Spleen (tissue), 11 donors: ENCODE data around the gene MAML1. TPM values are rescaled to one million over a fixed set of nuclear protein-coding genes. Genes with fewer than 3 reads are reported as not detected.

Source experiments
- DNase-seq: peaks from one replicate; pipeline ENCODE4 v3.0.0-alpha.2; 2020
- H3K27ac ChIP-seq, 8 donors: fragments of 200-600 bp; sonication (generic) in 7 of 8; 1 replicate in 4 of 8; 2 replicates in 4 of 8; pipeline versions ENCODE4 v1.5.0 to v1.8.0; 2016 to 2021; ENCODE audit warnings: inconsistent platforms in 4 of 8, mild to moderate bottlenecking in 4 of 8, moderate library complexity in 1 of 8
- H3K27me3 ChIP-seq, 7 donors: fragments of 200-600 bp; sonication (generic) in 6 of 7; replicated peaks in 1 of 7; 1 replicate in 4 of 7; 2 replicates in 3 of 7; pipeline versions ENCODE4 v1.5.0 to v1.8.0; 2016 to 2021; ENCODE audit warnings: inconsistent platforms in 3 of 7, mild to moderate bottlenecking in 1 of 7
- H3K36me3 ChIP-seq, 6 donors: fragments of 200-600 bp; sonication (generic) in 5 of 6; 1 replicate in 4 of 6; 2 replicates in 2 of 6; pipeline versions ENCODE4 v1.5.0 to v1.8.0; 2016 to 2021; ENCODE audit warnings: inconsistent platforms in 2 of 6
- H3K4me1 ChIP-seq, 6 donors: fragments of 200-600 bp; sonication (generic) in 5 of 6; 1 replicate in 3 of 6; 2 replicates in 3 of 6; pipeline versions ENCODE4 v1.5.0 to v1.8.0; 2016 to 2021; ENCODE audit warnings: inconsistent platforms in 3 of 6
- H3K4me3 ChIP-seq, 8 donors: fragments of 200-600 bp; sonication (generic) in 7 of 8; 1 replicate in 4 of 8; 2 replicates in 4 of 8; pipeline versions ENCODE4 v1.5.0 to v1.8.0; 2016 to 2021; ENCODE audit warnings: inconsistent platforms in 4 of 8, mild to moderate bottlenecking in 4 of 8, moderate library complexity in 2 of 8
- H3K9me3 ChIP-seq, 8 donors: fragments of 200-600 bp; sonication (generic) in 7 of 8; 1 replicate in 4 of 8; 2 replicates in 4 of 8; pipeline versions ENCODE4 v1.5.0 to v1.8.0; 2016 to 2021; ENCODE audit warnings: inconsistent platforms in 4 of 8
- POLR2A ChIP-seq, 3 donors: fragments of 450-650 bp; IDR thresholded peaks; one replicate each; pipeline ENCODE4 v1.5.1; 2017; ENCODE audit warnings: antibody characterized with exemption in 3 of 3, mild to moderate bottlenecking in 1 of 3
- POLR2AphosphoS5 ChIP-seq, 3 donors: sonication (generic); formaldehyde crosslinking; IDR thresholded peaks; one replicate each; pipeline ENCODE4 v1.5.1; 2017; ENCODE audit warnings: antibody characterized with exemption in 3 of 3
- WGBS, 5 donors: extraction: QIAGEN DNeasy Blood & Tissue Kit in 3 of 5; methylation state at CpG; one replicate each; pipeline versions ENCODE4 v1.1.5 to v1.1.7; 2013 to 2018; 5-methylcytosine and 5-hydroxymethylcytosine counted together
- intact Hi-C: fragments of 100-400 bp; cut with DNase I; formaldehyde crosslinking; loops from one replicate; pipeline ENCODE4 v1.15.0; 2023; ENCODE audit warnings: low total_unique reads
- microRNA-seq, 3 donors: library from miRNA; unstranded; fragments of <30 nt; microRNA quantifications; one replicate each; pipeline versions ENCODE4 to v1.1.0, GENCODE V29; 2019 to 2020
- polyA plus RNA-seq, 3 donors: library from polyadenylated mRNA; stranded (reverse); fragments of 200-250 nt; gene quantifications; one replicate each; pipeline ENCODE4 v1.2.1, GENCODE V29; 2013
- small RNA-seq, 4 donors: library from RNA; depleted of rRNA; stranded (forward); fragments of <200 nt; gene quantifications; one replicate each; pipeline ENCODE3, GENCODE V24; 2016
- total RNA-seq, 7 donors: library from RNA; depleted of rRNA in 3 of 7; stranded (reverse); fragments of >200 nt in 3 of 7; fragmentation: NEBNext Ultra II Directional in 4 of 7; extraction: Animal tissue kit (Norgen Biotek cat#: 25700) in 4 of 7; gene quantifications; one replicate each; pipeline versions ENCODE4 v1.1.0 to v1.2.1, GENCODE V29; 2016 to 2021
- TF ChIP-seq, protein P1 (sequence below), 11 experiments: fragments of 200-600 bp in 7 of 11; fragments of 450-650 bp in 4 of 11; sonication (generic) in 4 of 11; IDR thresholded peaks in 8 of 11; conservative IDR thresholded peaks in 3 of 11; 1 replicate in 7 of 11; 2 replicates in 4 of 11; pipeline versions ENCODE4 v1.4.0 to v1.8.0; 2016 to 2021; ENCODE audit warnings: antibody characterized with exemption in 11 of 11, inconsistent platforms in 4 of 11, mild to moderate bottlenecking in 1 of 11
- donor health status: healthy with polysubstance abuse.
- donor health status: DM: no; HTN: no; CAD: no; lungs with moderate emphysema.
- donor health status: DM: no; HTN: no; CAD: no.
- donor health status: Bipolar disorder and iron deficiency.
- donor health status: healthy.
- donor health status: DM: no; HTN: no; CAD: no.
- donor health status: DM: yes; HTN: yes; CAD: no.

MAML1 gene
- total and polyA plus RNA-seq, 10 donors = 4.7 to 42.8 (median 33.7) TPM

DNA sequence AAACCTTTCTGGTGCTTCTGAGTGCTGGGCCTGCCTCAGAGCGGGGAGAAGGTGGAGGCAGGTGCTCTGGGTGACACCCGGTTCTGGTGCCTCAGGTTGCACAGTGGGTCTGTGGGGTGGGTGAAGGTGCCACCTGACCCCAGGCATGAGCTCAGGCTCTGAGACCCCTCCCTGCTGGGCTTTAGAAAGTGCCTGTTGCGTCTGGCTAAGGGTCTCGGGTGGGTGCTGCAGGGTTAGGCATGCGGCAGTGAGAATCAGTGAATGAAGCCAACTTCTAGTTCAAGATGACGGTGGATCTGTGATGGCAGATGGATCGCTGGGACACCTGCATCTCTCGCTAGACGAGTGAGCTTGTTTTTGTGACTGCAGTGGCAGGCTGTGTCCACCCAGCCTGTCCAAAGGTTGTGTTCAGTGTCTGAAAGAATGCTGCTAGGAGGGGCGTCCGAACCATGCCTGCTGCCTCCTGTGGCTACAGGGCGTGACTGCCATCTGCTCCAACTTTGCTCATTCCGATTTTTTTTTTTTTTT, 93.1 kb downstream of the MAML1 start:
- H3K27ac ChIP-seq = no peak overlapping the region
- WGBS, 5 donors = 80 to 93% (median 88%) methylated on average over 12 to 13 of the region's 13 CpGs
- TF ChIP-seq, protein P1, sequence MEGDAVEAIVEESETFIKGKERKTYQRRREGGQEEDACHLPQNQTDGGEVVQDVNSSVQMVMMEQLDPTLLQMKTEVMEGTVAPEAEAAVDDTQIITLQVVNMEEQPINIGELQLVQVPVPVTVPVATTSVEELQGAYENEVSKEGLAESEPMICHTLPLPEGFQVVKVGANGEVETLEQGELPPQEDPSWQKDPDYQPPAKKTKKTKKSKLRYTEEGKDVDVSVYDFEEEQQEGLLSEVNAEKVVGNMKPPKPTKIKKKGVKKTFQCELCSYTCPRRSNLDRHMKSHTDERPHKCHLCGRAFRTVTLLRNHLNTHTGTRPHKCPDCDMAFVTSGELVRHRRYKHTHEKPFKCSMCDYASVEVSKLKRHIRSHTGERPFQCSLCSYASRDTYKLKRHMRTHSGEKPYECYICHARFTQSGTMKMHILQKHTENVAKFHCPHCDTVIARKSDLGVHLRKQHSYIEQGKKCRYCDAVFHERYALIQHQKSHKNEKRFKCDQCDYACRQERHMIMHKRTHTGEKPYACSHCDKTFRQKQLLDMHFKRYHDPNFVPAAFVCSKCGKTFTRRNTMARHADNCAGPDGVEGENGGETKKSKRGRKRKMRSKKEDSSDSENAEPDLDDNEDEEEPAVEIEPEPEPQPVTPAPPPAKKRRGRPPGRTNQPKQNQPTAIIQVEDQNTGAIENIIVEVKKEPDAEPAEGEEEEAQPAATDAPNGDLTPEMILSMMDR (IDR thresholded peaks at IDR 0.05 in 8 of 11, conservative IDR thresholded peaks at IDR 0.05 in 3 of 11) = no peak
- peak in 2 of 3 donors; percentile 19 to 37 for TF ChIP-seq POLR2AphosphoS5 (IDR thresholded peaks at IDR 0.05)
- no peak for TF ChIP-seq POLR2A (IDR thresholded peaks at IDR 0.05)

More for the DNA sequence above, 93.1 kb downstream of the MAML1 start:
- DNase-seq = no peak
- intact Hi-C loops = no loop called here
- peaks cover 14 to 82% (median 56%) of the 10 kb centered on the region in 6 donors for H3K4me1 ChIP-seq
- H3K9me3 ChIP-seq = no peaks in the 10 kb centered on the region
- H3K27me3 ChIP-seq = no peaks in the 10 kb centered on the region
- peaks cover 3 to 89% (median 80%) of the 10 kb centered on the region in 6 donors for H3K36me3 ChIP-seq
- H3K4me3 ChIP-seq = no peak overlapping the region

Small RNAs within 50 kb of the gene (microRNA-seq; reads per million reads assigned to microRNA genes)
- 3.4 to 16.6 (median 3.5) reads per million in 3 donors for gene MIR1229

Small RNAs within 50 kb of the gene (small RNA-seq; reads per million reads assigned to genes)
- 0.07 to 0.35 (median 0.18) reads per million in 4 donors for gene MIR1229

Other genes starting within 250 kb of the MAML1 start
- gene RUFY1, start 182.3 kb upstream of the MAML1 start, total RNA-seq = 10 to 100 TPM; 59.5 to 89.6 (median 69.3) TPM
- gene RUFY1, start 182.3 kb upstream of the MAML1 start, polyA plus RNA-seq = 10 to 100 TPM; 33.9 to 43.2 (median 36.0) TPM
- gene HNRNPH1, start 109.2 kb upstream of the MAML1 start, total RNA-seq = 100 to 1,000 TPM; 653 to 931 (median 803) TPM
- 100 to 1,000 TPM; 214 to 468 (median 451) TPM for gene HNRNPH1, start 109.2 kb upstream of the MAML1 start, polyA plus RNA-seq
- 1 to 10 TPM in 1 of 7 donors, not detected in 6; 1.6 TPM for gene CBY3, start 51.8 kb upstream of the MAML1 start, total RNA-seq
- gene CBY3, start 51.8 kb upstream of the MAML1 start, polyA plus RNA-seq = under 1 TPM in 1 of 3 donors, not detected in 2; 0.12 TPM
- gene CANX, start 33.9 kb upstream of the MAML1 start, total RNA-seq = 100 to 1,000 TPM; 246 to 470 (median 419) TPM
- gene CANX, start 33.9 kb upstream of the MAML1 start, polyA plus RNA-seq = 10 to 100 TPM; 36.5 to 56.4 (median 53.0) TPM
- 10 to 100 TPM in 3 of 7 donors, 1 to 10 TPM in 4; 4.0 to 24.2 (median 9.2) TPM for gene LTC4S, start 61.2 kb downstream of the MAML1 start, total RNA-seq
- gene LTC4S, start 61.2 kb downstream of the MAML1 start, polyA plus RNA-seq = 10 to 100 TPM in 1 of 3 donors, 1 to 10 TPM in 2; 3.1 to 14.9 (median 3.8) TPM
- gene MGAT4B, start 74.0 kb downstream of the MAML1 start, total RNA-seq = 100 to 1,000 TPM in 2 of 7 donors, 10 to 100 TPM in 5; 76.8 to 117 (median 87.7) TPM
- 10 to 100 TPM; 34.9 to 49.3 (median 35.8) TPM for gene MGAT4B, start 74.0 kb downstream of the MAML1 start, polyA plus RNA-seq
- 100 to 1,000 TPM; 241 to 328 (median 311) TPM for gene SQSTM1, start 88.1 kb downstream of the MAML1 start, total RNA-seq
- gene SQSTM1, start 88.1 kb downstream of the MAML1 start, polyA plus RNA-seq = 100 to 1,000 TPM; 105 to 185 (median 126) TPM
- gene MRNIP, start 126.0 kb downstream of the MAML1 start, total RNA-seq = 10 to 100 TPM; 46.2 to 88.4 (median 48.0) TPM
- 100 to 1,000 TPM in 1 of 3 donors, 10 to 100 TPM in 2; 34.9 to 107 (median 58.7) TPM for gene MRNIP, start 126.0 kb downstream of the MAML1 start, polyA plus RNA-seq
- 100 to 1,000 TPM in 6 of 7 donors, 10 to 100 TPM in 1; 98.9 to 140 (median 120) TPM for gene TBC1D9B, start 175.1 kb downstream of the MAML1 start, total RNA-seq
- gene TBC1D9B, start 175.1 kb downstream of the MAML1 start, polyA plus RNA-seq = 10 to 100 TPM; 29.5 to 67.1 (median 38.0) TPM